Mammary epithelial cell (primary cell): ENCODE results near the gene PRR32.

ENCODE experiments used
- EZH2 ChIP-seq: IDR thresholded peaks from 2 replicates; pipeline ENCODE4 v1.6.1; 2012; ENCODE audit warnings: low read length, inconsistent platforms, borderline replicate concordance
- TF ChIP-seq, protein P1 (sequence below), 2 donors: IDR thresholded peaks in 1 of 2; conservative IDR thresholded peaks in 1 of 2; 2 replicates each; pipeline ENCODE4 v1.5.1; 2011 to 2012; ENCODE audit warnings: inconsistent platforms in 2 of 2, low read length in 2 of 2, mild to moderate bottlenecking in 2 of 2, control low read depth in 1 of 2, low read depth in 1 of 2; ENCODE audit not compliant: insufficient read depth in 1 of 2; ENCODE audit errors: extremely low read depth in 1 of 2

DNA sequence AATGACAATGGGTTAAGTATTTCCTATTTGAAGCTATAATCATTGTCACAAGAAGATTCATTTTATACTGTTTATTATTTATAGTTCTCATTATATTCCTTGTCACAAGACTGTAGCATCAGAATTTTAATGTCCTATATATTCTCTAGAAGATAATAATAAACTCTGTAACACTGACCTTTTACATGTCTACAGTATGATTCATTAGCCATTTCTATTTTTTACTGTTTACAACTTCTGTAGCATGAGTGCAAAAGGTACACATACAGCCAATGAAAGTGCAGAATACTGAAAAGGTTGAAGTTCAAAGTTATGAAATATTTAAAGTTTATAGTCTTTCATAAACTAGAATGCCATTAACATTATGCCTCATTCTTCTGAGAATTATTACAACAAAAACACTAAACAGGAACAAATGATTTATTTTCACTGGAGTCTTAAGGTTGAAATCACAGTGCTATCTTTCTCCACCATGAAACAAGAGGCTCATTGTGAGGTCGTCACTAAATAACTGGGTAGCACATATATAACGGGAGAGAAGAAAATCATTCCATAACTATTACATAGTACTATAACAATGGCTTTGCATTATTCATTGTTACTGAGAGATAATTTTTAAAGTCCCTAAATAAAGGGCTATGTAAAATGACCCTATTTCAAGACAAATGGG, 4.9 kb downstream of the PRR32 start:
- TF ChIP-seq, protein P1, sequence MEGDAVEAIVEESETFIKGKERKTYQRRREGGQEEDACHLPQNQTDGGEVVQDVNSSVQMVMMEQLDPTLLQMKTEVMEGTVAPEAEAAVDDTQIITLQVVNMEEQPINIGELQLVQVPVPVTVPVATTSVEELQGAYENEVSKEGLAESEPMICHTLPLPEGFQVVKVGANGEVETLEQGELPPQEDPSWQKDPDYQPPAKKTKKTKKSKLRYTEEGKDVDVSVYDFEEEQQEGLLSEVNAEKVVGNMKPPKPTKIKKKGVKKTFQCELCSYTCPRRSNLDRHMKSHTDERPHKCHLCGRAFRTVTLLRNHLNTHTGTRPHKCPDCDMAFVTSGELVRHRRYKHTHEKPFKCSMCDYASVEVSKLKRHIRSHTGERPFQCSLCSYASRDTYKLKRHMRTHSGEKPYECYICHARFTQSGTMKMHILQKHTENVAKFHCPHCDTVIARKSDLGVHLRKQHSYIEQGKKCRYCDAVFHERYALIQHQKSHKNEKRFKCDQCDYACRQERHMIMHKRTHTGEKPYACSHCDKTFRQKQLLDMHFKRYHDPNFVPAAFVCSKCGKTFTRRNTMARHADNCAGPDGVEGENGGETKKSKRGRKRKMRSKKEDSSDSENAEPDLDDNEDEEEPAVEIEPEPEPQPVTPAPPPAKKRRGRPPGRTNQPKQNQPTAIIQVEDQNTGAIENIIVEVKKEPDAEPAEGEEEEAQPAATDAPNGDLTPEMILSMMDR (conservative IDR thresholded peaks at IDR 0.05 in 1 of 2, IDR thresholded peaks at IDR 0.05 in 1 of 2; ENCODE audit: extremely low read depth in 1 of 2, insufficient read depth in 1 of 2, low read depth in 1 of 2, low read length in 2 of 2), result no peak
- no peak for TF ChIP-seq EZH2
